Measurements from ENCODE around the gene C16orf74.
A peak's percentile ranks its signal among the peaks of the same experiment; 100 is the strongest.

Gene C16orf74

GRCh38 chr16:85750827-85751697 lies at the start of gene C16orf74:
TSS of gene C16orf74 (minus strand) at chr16:85751096. CDS start at chr16:85735217, 15,879 bp downstream.
- no peak for DNase-seq (ENCODE audit: low read depth)

GRCh38 chr16:85800321-85800669 lies 49.4 kb upstream of the C16orf74 start:
- DNase-seq (ENCODE audit: low read depth) = no peak

- DNase-seq (ENCODE audit: low read depth) = peak; percentile 85
Measured at GRCh38 chr16:85799497-85800320, 48.8 kb upstream of the C16orf74 start, which contains the start of the genes COX4I1 and EMC8. TSS of gene COX4I1 (plus strand) at chr16:85799695. CDS start at chr16:85801206, 1,511 bp downstream. TSS of gene EMC8 (minus strand) at chr16:85799544. CDS start at chr16:85799295, 249 bp downstream.

- DNase-seq (ENCODE audit: low read depth) = no peak
Measured at GRCh38 chr16:85798901-85799496, 48.1 kb upstream of the C16orf74 start.

- DNase-seq (ENCODE audit: low read depth) = no peak
Measured at GRCh38 chr16:85798283-85798776, 47.4 kb upstream of the C16orf74 start.

GRCh38 chr16:85796599-85796998 lies 45.7 kb upstream of the C16orf74 start:
- no peak for DNase-seq (ENCODE audit: low read depth)

- no peak for DNase-seq (ENCODE audit: low read depth)
Measured at GRCh38 chr16:85796152-85796551, 45.3 kb upstream of the C16orf74 start.

- no peak for DNase-seq (ENCODE audit: low read depth)
Measured at GRCh38 chr16:85794696-85795095, 43.8 kb upstream of the C16orf74 start.

- no peak for DNase-seq (ENCODE audit: low read depth)
Measured at GRCh38 chr16:85793662-85794298, 42.9 kb upstream of the C16orf74 start.

GRCh38 chr16:85789773-85790172 lies 38.9 kb upstream of the C16orf74 start:
- no peak for DNase-seq (ENCODE audit: low read depth)

- DNase-seq (ENCODE audit: low read depth) = no peak
Measured at GRCh38 chr16:85788819-85789218, 37.9 kb upstream of the C16orf74 start.

- no peak for DNase-seq (ENCODE audit: low read depth)
Measured at GRCh38 chr16:85785927-85786326, 35.0 kb upstream of the C16orf74 start.

GRCh38 chr16:85784813-85785212 lies 33.9 kb upstream of the C16orf74 start:
- DNase-seq (ENCODE audit: low read depth) = no peak

GRCh38 chr16:85783441-85783840 lies 32.5 kb upstream of the C16orf74 start:
- DNase-seq (ENCODE audit: low read depth) = no peak

GRCh38 chr16:85782451-85782850 lies 31.6 kb upstream of the C16orf74 start:
- DNase-seq (ENCODE audit: low read depth) = no peak

GRCh38 chr16:85781695-85782370 lies 30.9 kb upstream of the C16orf74 start:
- DNase-seq (ENCODE audit: low read depth) = no peak

GRCh38 chr16:85781156-85781555 lies 30.3 kb upstream of the C16orf74 start:
- no peak for DNase-seq (ENCODE audit: low read depth)

- no peak for DNase-seq (ENCODE audit: low read depth)
Measured at GRCh38 chr16:85780281-85780680, 29.4 kb upstream of the C16orf74 start.

GRCh38 chr16:85778873-85779272 lies 28.0 kb upstream of the C16orf74 start:
- DNase-seq (ENCODE audit: low read depth) = no peak

- DNase-seq (ENCODE audit: low read depth) = no peak
Measured at GRCh38 chr16:85777583-85778310, 26.9 kb upstream of the C16orf74 start.

All from stimulated activated CD8-positive, alpha-beta memory T cell treated with anti-CD3 and anti-CD28 coated beads, Interleukin-15, amount 100 ng/mL, for 1 hour (primary cell).